H1 (cell line): ENCODE measurements around the gene TRAF4. TPM values are rescaled to one million over a fixed set of nuclear protein-coding genes. Genes with fewer than 3 reads are reported as not detected.
"Not testable (repeated sequence)": the region's sequence is repeated elsewhere in the genome, so short reads cannot be mapped to it uniquely, and the experiment has no call there.

Experiments used
- CTCF ChIA-PET: fragments of 300-600 bp; sonication (Branson Sonifier 250); formaldehyde crosslinking; loops from one replicate; lab custom pipeline; 2021; ENCODE audit not compliant: partially characterized antibody; lab: Charles Lee
- POLR2A ChIA-PET: fragments of 300-600 bp; sonication (Branson Sonifier 250); formaldehyde crosslinking; loops from one replicate; lab custom pipeline; 2021; ENCODE audit warnings: inconsistent platforms; ENCODE audit not compliant: partially characterized antibody; lab: Charles Lee
- DNase-seq, 2 experiments: peaks; one replicate each; pipeline versions ENCODE4 v3.0.0 to v3.0.0-alpha.2; 2010 to 2022; ENCODE audit warnings: low spot score in 2 of 2, low read depth in 1 of 2, mixed read lengths in 1 of 2
- FAIRE-seq: peaks from 2 replicates; lab custom pipeline; 2011; peaks lifted over from hg19 to GRCh38; lab: Jason Lieb, UNC
- H2AFZ ChIP-seq: 2 replicates; pipeline ENCODE4 v1.8.1; 2012; ENCODE audit warnings: low read length, inconsistent platforms
- H2AK5ac ChIP-seq: 2 replicates; pipeline ENCODE4 v1.6.1; 2013; ENCODE audit warnings: low read depth, low read length
- H2BK120ac ChIP-seq: replicated peaks from 2 replicates; pipeline ENCODE3; 2013; ENCODE audit warnings: low read depth, low read length, inconsistent platforms
- H2BK12ac ChIP-seq: 2 replicates; pipeline ENCODE4 v1.6.1; 2013; ENCODE audit warnings: low read depth, low read length
- H2BK15ac ChIP-seq: 2 replicates; pipeline ENCODE4 v1.6.1; 2013; ENCODE audit warnings: low read length
- H2BK20ac ChIP-seq: 2 replicates; pipeline ENCODE4 v1.6.1; 2013; ENCODE audit warnings: low read length
- H2BK5ac ChIP-seq: 2 replicates; pipeline ENCODE4 v1.6.1; 2013; ENCODE audit warnings: low read depth, low read length
- H3K14ac ChIP-seq: 2 replicates; pipeline ENCODE4 v1.6.1; 2013; ENCODE audit warnings: inconsistent platforms; ENCODE audit not compliant: insufficient read length
- H3K18ac ChIP-seq: 2 replicates; pipeline ENCODE4 v1.6.1; 2013; ENCODE audit warnings: low read length; ENCODE audit errors: extremely low read depth
- H3K23ac ChIP-seq: 2 replicates; pipeline ENCODE4 v1.6.1; 2013; ENCODE audit warnings: inconsistent platforms; ENCODE audit not compliant: insufficient read length
- H3K23me2 ChIP-seq: 2 replicates; pipeline ENCODE4 v1.6.1; 2013; ENCODE audit warnings: low read depth, low read length
- H3K27ac ChIP-seq: 2 replicates; pipeline ENCODE4 v1.6.1; 2011; ENCODE audit warnings: low read depth, low read length, inconsistent platforms
- H3K27me3 ChIP-seq, 4 experiments: replicated peaks in 1 of 4; 1 replicate in 1 of 4; 2 replicates in 3 of 4; pipeline versions ENCODE4 v1.6.1 to v1.8.1; 2011 to 2013; ENCODE audit warnings: low read length in 3 of 4, mild to moderate bottlenecking in 3 of 4, inconsistent platforms in 2 of 4, mixed read lengths in 2 of 4, moderate library complexity in 1 of 4; ENCODE audit not compliant: control insufficient read depth in 3 of 4, insufficient read depth in 3 of 4; ENCODE audit errors: extremely low read depth in 1 of 4
- H3K36me3 ChIP-seq, 4 experiments: 2 replicates each; pipeline versions ENCODE4 v1.6.1 to v1.8.1; 2011 to 2013; ENCODE audit warnings: mild to moderate bottlenecking in 4 of 4, low read length in 3 of 4, moderate library complexity in 2 of 4, control low read depth in 1 of 4, inconsistent platforms in 1 of 4; ENCODE audit not compliant: insufficient read depth in 4 of 4, control insufficient read depth in 2 of 4
- H3K4ac ChIP-seq: replicated peaks from 2 replicates; pipeline ENCODE3; 2013; ENCODE audit warnings: low read length, low read depth, mixed read lengths, inconsistent platforms; ENCODE audit not compliant: insufficient read length
- H3K4me1 ChIP-seq, 4 experiments: replicated peaks in 1 of 4; 1 replicate in 1 of 4; 2 replicates in 3 of 4; pipeline versions ENCODE4 v1.6.1 to v1.8.1; 2011 to 2013; ENCODE audit warnings: low read length in 3 of 4, inconsistent platforms in 2 of 4, mixed read lengths in 1 of 4; ENCODE audit not compliant: insufficient read depth in 4 of 4, control insufficient read depth in 3 of 4
- H3K4me2 ChIP-seq, 2 experiments: 2 replicates each; pipeline versions ENCODE4 v1.6.1 to v1.8.1; 2011 to 2013; ENCODE audit warnings: low read depth in 2 of 2, low read length in 2 of 2, control low read depth in 1 of 2, inconsistent platforms in 1 of 2, mild to moderate bottlenecking in 1 of 2; ENCODE audit not compliant: insufficient read depth in 1 of 2
- H3K4me3 ChIP-seq, 4 experiments: fragments of 200-600, 300-600 bp in 1 of 4; sonication (generic), shearing (Covaris generic), sonication (Bioruptor Twin) in 1 of 4; 2 replicates each; pipeline versions ENCODE4 v1.5.1 to v1.8.1; 2011 to 2016; ENCODE audit warnings: low read length in 4 of 4, low read depth in 3 of 4, control low read depth in 2 of 4, inconsistent platforms in 2 of 4, mild to moderate bottlenecking in 2 of 4, mixed read lengths in 1 of 4, moderate library complexity in 1 of 4; ENCODE audit not compliant: insufficient read depth in 2 of 4; ENCODE audit errors: extremely low read depth in 1 of 4
- H3K56ac ChIP-seq: replicated peaks from 2 replicates; pipeline ENCODE3; 2013; ENCODE audit warnings: low read depth, mild to moderate bottlenecking, mixed read lengths, low read length, inconsistent platforms; ENCODE audit not compliant: insufficient read length
- H3K79me1 ChIP-seq: 2 replicates; pipeline ENCODE4 v1.6.1; 2013; ENCODE audit warnings: low read depth, low read length, control low read depth
- H3K79me2 ChIP-seq, 2 experiments: 2 replicates each; pipeline versions ENCODE4 v1.6.1 to v1.8.1; 2012 to 2013; ENCODE audit warnings: low read length in 2 of 2, mild to moderate bottlenecking in 2 of 2, inconsistent platforms in 1 of 2; ENCODE audit not compliant: insufficient read depth in 2 of 2, control insufficient read depth in 1 of 2
- H3K9ac ChIP-seq, 4 experiments: replicated peaks in 1 of 4; 1 replicate in 1 of 4; 2 replicates in 3 of 4; pipeline versions ENCODE4 v1.6.1 to v1.8.1; 2011 to 2013; ENCODE audit warnings: low read depth in 3 of 4, low read length in 3 of 4, control low read depth in 2 of 4, mild to moderate bottlenecking in 2 of 4, moderate library complexity in 2 of 4, inconsistent platforms in 1 of 4; ENCODE audit errors: extremely low read depth in 1 of 4
- H3K9me3 ChIP-seq, 2 experiments: 2 replicates each; pipeline versions ENCODE4 v1.6.1 to v1.8.1; 2012 to 2013; ENCODE audit warnings: mild to moderate bottlenecking in 2 of 2, moderate library complexity in 2 of 2, control low read depth in 1 of 2, inconsistent platforms in 1 of 2, low read depth in 1 of 2, low read length in 1 of 2, mixed read lengths in 1 of 2; ENCODE audit not compliant: insufficient read depth in 2 of 2
- H4K20me1 ChIP-seq, 2 experiments: replicated peaks in 1 of 2; 2 replicates each; pipeline versions ENCODE3 to v1.8.1; 2011 to 2013; ENCODE audit warnings: inconsistent platforms in 2 of 2, low read length in 2 of 2, mild to moderate bottlenecking in 1 of 2; ENCODE audit not compliant: insufficient read depth in 2 of 2, control insufficient read depth in 1 of 2
- H4K5ac ChIP-seq: 2 replicates; pipeline ENCODE4 v1.6.1; 2013; ENCODE audit warnings: low read length, low read depth, mixed read lengths, inconsistent platforms; ENCODE audit not compliant: insufficient read length
- H4K8ac ChIP-seq: 2 replicates; pipeline ENCODE4 v1.8.0; 2013; ENCODE audit warnings: mild to moderate bottlenecking, moderate library complexity, low read length, inconsistent platforms; ENCODE audit not compliant: insufficient read depth; ENCODE audit errors: extremely low read depth
- H4K91ac ChIP-seq: replicated peaks from 2 replicates; pipeline ENCODE3; 2013; ENCODE audit warnings: low read length, mixed read lengths, inconsistent platforms; ENCODE audit not compliant: insufficient read length
- WGBS, 2 experiments: shearing (Covaris generic) in 1 of 2; methylation state at CpG; one replicate each; pipeline versions ENCODE4 v1.1.6 to v1.1.7; 2013 to 2015; ENCODE audit warnings: low lambda C conversion rate in 2 of 2, mixed read lengths in 2 of 2, inconsistent platforms in 1 of 2, low coverage in 1 of 2, missing lambda C conversion rate in 1 of 2; ENCODE audit not compliant: insufficient replicate concordance in 2 of 2, insufficient coverage in 1 of 2, insufficient read length in 1 of 2; ENCODE audit errors: extremely low coverage in 1 of 2, missing lambda C conversion rate in 1 of 2; 5-methylcytosine and 5-hydroxymethylcytosine counted together
- polyA plus RNA-seq, 7 experiments: library from polyadenylated mRNA; depleted of rRNA in 3 of 7; stranded (reverse) in 5 of 7; unstranded in 2 of 7; fragments of >200 nt in 5 of 7; fragments of 200-250 nt in 2 of 7; gene quantifications; 1 replicate in 5 of 7; 2 replicates in 1 of 7; 4 replicates in 1 of 7; pipeline versions ENCODE4 v1.2.1 to v1.2.3, GENCODE V29; 2011 to 2013; ENCODE audit warnings: missing spikeins in 2 of 7, mixed read lengths in 2 of 7
- total RNA-seq: library from RNA; stranded (reverse); fragmentation: NEBNext Ultra II Directional; extraction: Animal tissue kit (Norgen Biotek cat#: 25700); gene quantifications from 2 replicates; pipeline ENCODE4 v1.2.1, GENCODE V29; 2021

The TRAF4 gene
- total and polyA plus RNA-seq, 2 of the 8 experiments (the other 6 are each of a cell fraction or from before 2014, with no cell fraction given): 167 to 170 TPM

DNA sequence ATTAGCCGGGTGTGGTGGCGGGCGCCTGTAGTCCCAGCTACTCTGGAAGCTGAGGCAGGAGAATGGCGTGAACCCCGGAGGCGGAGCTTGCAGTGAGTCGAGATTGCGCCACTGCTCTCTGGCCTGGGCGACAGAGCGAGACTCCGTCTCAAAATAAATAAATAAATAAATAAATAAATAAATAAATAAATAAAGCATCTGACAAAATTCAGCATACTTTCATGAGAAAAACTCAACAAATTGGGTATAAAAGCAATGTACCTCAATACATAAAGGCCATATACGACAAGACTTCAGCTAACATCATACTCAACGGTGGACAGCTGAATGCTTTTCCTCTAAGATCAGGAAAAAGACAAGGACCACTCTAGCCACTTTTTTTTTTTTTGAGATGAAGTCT, 35.8 kb downstream of the TRAF4 start:
- H3K18ac ChIP-seq, H4K8ac ChIP-seq, H3K9me3 ChIP-seq, FAIRE-seq, H3K4ac ChIP-seq, H3K79me1 ChIP-seq, H3K4me3 ChIP-seq, H3K23me2 ChIP-seq, H3K4me1 ChIP-seq, DNase-seq, H2AK5ac ChIP-seq, H3K23ac ChIP-seq, H2BK120ac ChIP-seq, H4K20me1 ChIP-seq, H2BK12ac ChIP-seq, H2BK20ac ChIP-seq, H3K9ac ChIP-seq, H2AFZ ChIP-seq, H3K27ac ChIP-seq, H4K91ac ChIP-seq, H2BK15ac ChIP-seq, H4K5ac ChIP-seq, H3K14ac ChIP-seq, H3K36me3 ChIP-seq, H3K27me3 ChIP-seq, H2BK5ac ChIP-seq, H3K4me2 ChIP-seq, H3K56ac ChIP-seq: not testable (repeated sequence)
- H3K79me2 ChIP-seq: peaks cover 0 to 77% of the 10 kb centered on the region in 2 experiments; a peak in 2 of 4 replicates
- WGBS, 2 experiments: 95% methylated on average over 13 of the region's 13 CpGs; no CpG with 5 or more reads in 1 of the 2 experiments
- CTCF ChIA-PET: interaction anchor here (0.6 to 2.8 kb wide), 3 partner anchors 15 to 52 kb away, joined by 3 to 17 read pairs (median 3); no protein-coding TSS in a partner anchor
- POLR2A ChIA-PET: interaction anchor here (0.6 to 2.1 kb wide), 5 partner anchors 14 to 234 kb away, joined by 3 to 7 read pairs (median 5); no protein-coding TSS in a partner anchor
